ENCODE measurements around the gene CTDSP2.

The CTDSP2 gene

GRCh38 chr12:57849035-57849434 lies 2.5 kb upstream of the CTDSP2 start:
- Mint-ChIP-seq H3K4me3 (no peak overlapping the region), H3K27ac (no peak overlapping the region), H3K27me3 (peaks cover 8% of the 10 kb centered on the region), H3K9me3 (no peaks in the 10 kb centered on the region), H3K4me1 (peaks cover 41% of the 10 kb centered on the region), H3K36me3 (no peaks in the 10 kb centered on the region)

GRCh38 chr12:57848208-57848607 lies 1.7 kb upstream of the CTDSP2 start:
- Mint-ChIP-seq H3K4me1 (peaks cover 43% of the 10 kb centered on the region), H3K27me3 (peaks cover 8% of the 10 kb centered on the region), H3K36me3 (no peaks in the 10 kb centered on the region), H3K27ac (no peak overlapping the region), H3K9me3 (no peaks in the 10 kb centered on the region), H3K4me3 (peak overlapping the region; percentile 47)

GRCh38 chr12:57846285-57846576 lies 298 bp downstream of the CTDSP2 start:
- Mint-ChIP-seq H3K9me3 (no peaks in the 10 kb centered on the region), H3K4me1 (peaks cover 51% of the 10 kb centered on the region), H3K27ac (peak overlapping the region; percentile 87), H3K27me3 (no peaks in the 10 kb centered on the region), H3K4me3 (peak overlapping the region; percentile 78), H3K36me3 (no peaks in the 10 kb centered on the region)

GRCh38 chr12:57845478-57846284 lies 848 bp downstream of the CTDSP2 start:
- Mint-ChIP-seq H3K4me1 (peaks cover 52% of the 10 kb centered on the region), H3K36me3 (no peaks in the 10 kb centered on the region), H3K27ac (peak overlapping the region; percentile 92), H3K9me3 (no peaks in the 10 kb centered on the region), H3K4me3 (peak overlapping the region; percentile 92), H3K27me3 (no peaks in the 10 kb centered on the region)

- Mint-ChIP-seq H3K27ac (peak overlapping the region; percentile 96), H3K9me3 (no peaks in the 10 kb centered on the region), H3K27me3 (no peaks in the 10 kb centered on the region), H3K4me1 (peaks cover 60% of the 10 kb centered on the region), H3K36me3 (no peaks in the 10 kb centered on the region), H3K4me3 (peak overlapping the region; percentile 92)
Measured at GRCh38 chr12:57844709-57845477, 1.6 kb downstream of the CTDSP2 start.

- Mint-ChIP-seq H3K27me3 (no peaks in the 10 kb centered on the region), H3K36me3 (no peaks in the 10 kb centered on the region), H3K9me3 (no peaks in the 10 kb centered on the region), H3K4me1 (peaks cover 73% of the 10 kb centered on the region), H3K27ac (peak overlapping the region; percentile 91), H3K4me3 (peak overlapping the region; percentile 92)
Measured at GRCh38 chr12:57842342-57843294, 3.9 kb downstream of the CTDSP2 start.

GRCh38 chr12:57841445-57841844 lies 5.1 kb downstream of the CTDSP2 start:
- Mint-ChIP-seq H3K27me3 (no peaks in the 10 kb centered on the region), H3K27ac (peak overlapping the region; percentile 91), H3K4me3 (peak overlapping the region; percentile 34), H3K4me1 (peaks cover 80% of the 10 kb centered on the region), H3K9me3 (no peaks in the 10 kb centered on the region), H3K36me3 (no peaks in the 10 kb centered on the region)

GRCh38 chr12:57840726-57841125 lies 5.8 kb downstream of the CTDSP2 start:
- peak overlapping the region; percentile 34 for H3K4me3 Mint-ChIP-seq

GRCh38 chr12:57839996-57840395 lies 6.5 kb downstream of the CTDSP2 start:
- H3K27ac Mint-ChIP-seq = peak overlapping the region; percentile 91
- no peaks in the 10 kb centered on the region for H3K9me3 Mint-ChIP-seq
- H3K4me3 Mint-ChIP-seq = peak overlapping the region; percentile 57
- no peaks in the 10 kb centered on the region for H3K36me3 Mint-ChIP-seq
- H3K27me3 Mint-ChIP-seq = no peaks in the 10 kb centered on the region
- H3K4me1 Mint-ChIP-seq = peaks cover 93% of the 10 kb centered on the region

More at GRCh38 chr12:57840726-57841125, 5.8 kb downstream of the CTDSP2 start:
- Mint-ChIP-seq H3K36me3 (no peaks in the 10 kb centered on the region), H3K27ac (peak overlapping the region; percentile 91), H3K27me3 (no peaks in the 10 kb centered on the region), H3K9me3 (no peaks in the 10 kb centered on the region), H3K4me1 (peaks cover 87% of the 10 kb centered on the region)

- Mint-ChIP-seq H3K9me3 (no peaks in the 10 kb centered on the region), H3K36me3 (no peaks in the 10 kb centered on the region), H3K27ac (peak overlapping the region; percentile 91), H3K27me3 (no peaks in the 10 kb centered on the region), H3K4me3 (peak overlapping the region; percentile 16), H3K4me1 (peaks cover 96% of the 10 kb centered on the region)
Measured at GRCh38 chr12:57838594-57839302, 7.8 kb downstream of the CTDSP2 start.

- peak overlapping the region; percentile 91 for H3K27ac Mint-ChIP-seq
- no peaks in the 10 kb centered on the region for H3K36me3 Mint-ChIP-seq
- H3K27me3 Mint-ChIP-seq = no peaks in the 10 kb centered on the region
- peaks cover 96% of the 10 kb centered on the region for H3K4me1 Mint-ChIP-seq
- peak overlapping the region; percentile 73 for H3K4me3 Mint-ChIP-seq
- no peaks in the 10 kb centered on the region for H3K9me3 Mint-ChIP-seq
Measured at GRCh38 chr12:57837864-57838562, 8.5 kb downstream of the CTDSP2 start.

GRCh38 chr12:57836442-57837375 lies 9.8 kb downstream of the CTDSP2 start:
- Mint-ChIP-seq H3K4me1 (peaks cover 92% of the 10 kb centered on the region), H3K27me3 (no peaks in the 10 kb centered on the region), H3K36me3 (no peaks in the 10 kb centered on the region), H3K9me3 (no peaks in the 10 kb centered on the region), H3K4me3 (peak overlapping the region; percentile 72), H3K27ac (peak overlapping the region; percentile 89)

GRCh38 chr12:57835366-57836288 lies 10.9 kb downstream of the CTDSP2 start:
- Mint-ChIP-seq H3K27me3 (no peaks in the 10 kb centered on the region), H3K4me1 (peaks cover 88% of the 10 kb centered on the region), H3K4me3 (peak overlapping the region; percentile 72), H3K9me3 (no peaks in the 10 kb centered on the region), H3K36me3 (no peaks in the 10 kb centered on the region), H3K27ac (peak overlapping the region; percentile 89)

Data from activated naive CD4-positive, alpha-beta T cell treated with anti-CD3 and anti-CD28 coated beads, Interleukin-2, amount 50 U/mL, for 24 hours (primary cell).